H1 (cell line): ENCODE results near the gene GALNT9.

Source experiments
- ATF3 ChIP-seq: IDR thresholded peaks from 2 replicates; pipeline ENCODE4 v1.6.1; 2011; ENCODE audit warnings: low read depth, mild to moderate bottlenecking, low read length; ENCODE audit not compliant: insufficient read depth
- CTCF ChIP-seq, 3 experiments: IDR thresholded peaks; 1 replicate in 2 of 3; 2 replicates in 1 of 3; pipeline versions ENCODE4 v1.5.1 to v1.6.1; 2011; ENCODE audit warnings: low read length in 3 of 3, mild to moderate bottlenecking in 3 of 3, inconsistent platforms in 2 of 3, low read depth in 1 of 3, moderate library complexity in 1 of 3; ENCODE audit not compliant: insufficient read depth in 1 of 3; ENCODE audit errors: control extremely low read depth in 1 of 3
- MAFK ChIP-seq: IDR thresholded peaks from 2 replicates; pipeline ENCODE4 v1.6.1; 2012; ENCODE audit warnings: low read depth, mild to moderate bottlenecking, improper control_type of control experiment, low read length
- POLR2A ChIP-seq, 2 experiments: IDR thresholded peaks; 1 replicate in 1 of 2; 2 replicates in 1 of 2; pipeline ENCODE4 v1.6.1; 2011; ENCODE audit warnings: low read depth in 2 of 2, low read length in 2 of 2, mild to moderate bottlenecking in 2 of 2; ENCODE audit errors: control extremely low read depth in 1 of 2
- POLR2AphosphoS5 ChIP-seq: IDR thresholded peaks from 2 replicates; pipeline ENCODE4 v1.6.1; 2011; ENCODE audit warnings: low read depth, low read length
- RAD21 ChIP-seq, 2 experiments: IDR thresholded peaks in 1 of 2; conservative IDR thresholded peaks in 1 of 2; 2 replicates each; pipeline ENCODE4 v1.6.1; 2011; ENCODE audit warnings: low read depth in 2 of 2, low read length in 2 of 2, improper control_type of control experiment in 1 of 2, inconsistent platforms in 1 of 2, mild to moderate bottlenecking in 1 of 2, moderate library complexity in 1 of 2
- ZNF274 ChIP-seq: IDR thresholded peaks from 2 replicates; pipeline ENCODE4 v1.7.0; 2012; ENCODE audit warnings: low read length, borderline replicate concordance; ENCODE audit errors: extremely low read depth

GRCh38 chr12:132217800-132218526 lies 111.4 kb downstream of the GALNT9 start:
- no peak for TF ChIP-seq CTCF (IDR thresholded peaks at IDR 0.05; ENCODE audit: control extremely low read depth in 1 of 3, insufficient read depth in 1 of 3, low read depth in 1 of 3, low read length in 3 of 3)
- TF ChIP-seq POLR2AphosphoS5: no peak
- no peak for TF ChIP-seq ZNF274
- TF ChIP-seq MAFK: no peak
- no peak for TF ChIP-seq POLR2A (IDR thresholded peaks at IDR 0.05; ENCODE audit: control extremely low read depth in 1 of 2, low read depth in 2 of 2, low read length in 2 of 2)
- no peak for TF ChIP-seq RAD21 (IDR thresholded peaks at IDR 0.05 in 1 of 2, conservative IDR thresholded peaks at IDR 0.05 in 1 of 2; ENCODE audit: low read depth in 2 of 2, low read length in 2 of 2)
- no peak for TF ChIP-seq ATF3
